NCI-H2227 (cell line): ENCODE results near the gene TBK1.

Source experiments
- DNase-seq: peaks from one replicate; lab custom pipeline; 2025; ENCODE audit not compliant: unreplicated experiment; lab: John Stamatoyannopoulos, UW

The TBK1 gene

DNA sequence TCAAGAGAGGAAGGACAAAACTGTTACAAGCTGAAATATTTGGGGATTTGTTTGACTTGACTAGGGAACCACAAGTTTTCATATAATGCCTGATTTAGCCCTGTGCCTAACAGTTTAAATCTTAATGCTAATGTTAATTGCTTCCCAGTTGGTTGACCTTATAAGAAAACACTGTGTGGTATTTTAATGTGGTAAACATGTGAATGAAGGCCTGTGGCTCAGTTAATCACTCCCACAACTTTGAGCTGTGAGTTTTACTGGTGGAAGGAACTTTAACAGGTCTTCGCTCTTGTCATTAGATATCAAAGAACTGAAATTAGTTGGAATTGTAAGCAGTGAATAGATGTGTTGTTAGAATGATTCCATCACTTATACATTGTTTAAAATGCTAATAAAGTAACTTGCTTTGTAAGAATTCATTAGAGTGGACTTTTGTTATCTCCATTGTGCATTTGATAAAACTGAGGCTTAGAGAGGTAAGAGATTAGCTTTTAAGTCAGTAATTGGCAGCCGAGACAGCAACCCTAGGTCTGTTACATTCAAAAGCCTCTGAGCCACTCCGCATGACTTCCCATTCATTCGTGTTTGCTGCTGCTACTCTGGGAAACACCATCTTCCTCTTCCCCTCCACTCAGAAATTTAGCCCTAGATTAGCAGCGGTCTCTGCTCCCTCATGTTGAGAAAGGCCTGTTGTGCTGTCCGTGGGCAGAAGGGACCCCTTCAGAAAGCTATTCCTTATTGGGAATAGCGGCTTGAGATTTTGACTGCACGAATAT is 1.0 kb upstream of the TBK1 start:
- DNase-seq: peak; percentile 29

DNA sequence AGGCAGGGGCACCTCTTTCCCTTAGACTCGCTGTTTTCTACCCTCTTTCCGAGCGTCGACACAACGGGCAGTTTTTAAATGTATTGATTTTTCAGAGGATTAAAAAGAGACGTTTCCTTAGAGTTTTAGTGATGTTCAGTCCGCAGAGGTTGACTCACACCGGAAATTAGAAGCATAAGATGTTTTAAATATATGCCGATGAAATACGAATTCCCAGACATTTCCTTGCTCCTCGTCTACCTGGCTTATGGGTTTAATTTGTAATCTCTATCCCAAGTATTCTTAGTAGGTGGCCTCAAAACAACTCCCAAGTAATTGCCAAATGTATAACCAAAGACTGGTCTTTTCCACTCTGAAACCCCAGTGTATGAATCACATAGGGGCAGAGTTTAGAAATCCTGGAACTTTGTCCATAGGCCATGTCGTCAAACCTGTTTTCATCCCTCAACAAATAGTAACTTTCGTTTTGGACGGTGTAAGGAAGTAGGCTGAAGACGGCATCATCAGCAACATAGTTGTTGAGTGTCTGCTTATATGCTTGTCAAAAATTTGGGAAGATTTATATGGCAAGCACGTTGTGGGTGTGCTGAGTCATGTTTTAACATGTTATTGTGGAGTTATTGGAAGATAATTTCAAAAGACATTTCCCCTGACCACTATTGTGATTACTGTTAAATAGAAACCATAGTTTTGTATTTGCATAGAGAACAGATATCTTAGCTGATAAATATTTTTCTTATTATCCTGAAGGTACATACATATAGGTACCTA is 824 bp downstream of the TBK1 start:
- no peak for DNase-seq

DNA sequence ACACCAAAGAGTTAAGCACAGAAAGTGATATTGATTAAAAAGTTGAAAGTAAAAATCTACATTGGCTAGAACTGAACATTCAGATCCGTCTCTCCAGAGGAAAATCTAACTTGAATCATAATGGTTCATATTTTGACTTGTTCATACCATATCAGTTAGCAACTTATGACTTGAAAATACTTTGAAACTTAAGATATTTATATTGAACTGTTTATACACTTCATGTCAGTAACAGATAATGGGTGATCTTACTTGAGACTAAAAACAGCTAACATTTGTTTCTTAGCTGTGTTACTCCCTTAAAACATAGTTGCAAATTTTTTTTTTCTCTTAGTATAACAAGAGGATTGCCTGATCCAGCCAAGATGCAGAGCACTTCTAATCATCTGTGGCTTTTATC is 3.6 kb downstream of the TBK1 start:
- DNase-seq: no peak

DNA sequence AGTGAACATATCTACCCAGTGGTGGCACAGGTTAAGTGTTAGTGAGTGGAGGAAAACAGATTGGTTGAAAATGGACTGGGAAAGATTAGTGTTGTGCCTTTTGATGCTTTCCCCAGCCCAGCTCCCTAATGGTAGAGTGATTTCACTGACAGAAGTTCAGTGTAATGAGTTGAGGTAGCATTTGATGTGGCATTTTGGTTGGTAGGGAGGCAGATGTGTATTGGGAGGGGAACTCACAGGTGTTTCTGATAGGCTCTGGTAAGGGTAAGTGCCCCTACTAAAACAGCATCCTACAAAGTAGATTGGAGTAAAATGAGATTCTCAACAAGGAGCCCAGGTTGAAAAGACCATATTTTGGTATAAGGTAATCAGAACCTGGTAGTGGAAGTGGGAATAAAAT is 4.2 kb downstream of the TBK1 start:
- no peak for DNase-seq

DNA sequence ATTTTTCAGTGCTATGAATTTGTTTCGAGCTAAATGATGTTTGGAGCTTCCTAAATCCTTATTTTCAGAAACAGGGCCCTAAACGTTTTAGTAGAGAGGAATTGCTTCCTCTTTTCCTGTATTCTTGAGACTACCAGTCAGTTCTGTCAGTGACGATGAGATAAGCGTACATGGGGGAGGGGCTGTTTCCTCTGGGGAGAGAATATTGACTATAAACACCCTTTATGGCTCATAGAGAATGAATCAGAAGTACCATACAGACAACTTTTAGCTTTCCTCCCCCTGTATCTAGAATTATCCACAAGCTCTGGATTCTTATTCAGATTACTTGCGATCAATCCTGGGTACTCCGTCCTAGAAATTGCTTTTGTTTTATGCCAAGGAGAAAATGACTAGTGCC is 5.1 kb downstream of the TBK1 start:
- DNase-seq: no peak

DNA sequence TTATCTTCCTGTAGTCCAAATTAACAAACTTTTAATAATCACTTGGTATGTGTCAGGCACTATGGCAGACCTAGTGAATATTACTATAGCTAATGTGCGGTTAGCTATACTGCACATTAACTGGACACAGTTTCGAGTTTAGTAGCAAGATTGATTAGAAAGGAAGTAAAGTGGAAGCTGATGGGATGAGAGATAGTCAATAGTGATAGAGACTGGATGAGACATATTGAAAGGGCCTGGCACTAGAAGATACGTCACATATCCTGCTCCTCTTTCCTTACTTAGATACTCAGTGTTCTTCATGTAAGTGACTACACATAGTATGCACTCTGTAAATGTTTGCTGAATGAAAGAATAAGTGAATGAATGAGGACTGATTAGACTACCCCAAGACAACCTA is 5.5 kb downstream of the TBK1 start:
- DNase-seq: no peak

DNA sequence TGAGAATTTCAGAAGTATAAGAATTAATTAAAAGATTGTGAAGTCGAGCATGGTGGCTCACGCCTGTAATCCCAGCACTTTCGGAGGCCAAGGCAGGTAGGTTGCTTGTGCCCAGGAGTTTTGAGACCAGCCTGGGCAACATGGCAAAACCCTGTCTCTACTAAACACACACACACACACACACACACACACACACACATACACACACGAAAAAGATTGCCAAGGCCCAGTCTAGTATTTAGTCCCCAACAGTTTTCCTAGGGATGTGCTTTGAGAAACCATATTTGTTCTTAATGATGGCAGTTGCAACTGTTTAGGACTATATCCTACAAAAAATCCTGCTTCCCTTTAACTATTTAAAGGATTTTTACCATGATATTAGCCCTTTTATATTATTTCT is 6.0 kb downstream of the TBK1 start:
- DNase-seq: no peak

DNA sequence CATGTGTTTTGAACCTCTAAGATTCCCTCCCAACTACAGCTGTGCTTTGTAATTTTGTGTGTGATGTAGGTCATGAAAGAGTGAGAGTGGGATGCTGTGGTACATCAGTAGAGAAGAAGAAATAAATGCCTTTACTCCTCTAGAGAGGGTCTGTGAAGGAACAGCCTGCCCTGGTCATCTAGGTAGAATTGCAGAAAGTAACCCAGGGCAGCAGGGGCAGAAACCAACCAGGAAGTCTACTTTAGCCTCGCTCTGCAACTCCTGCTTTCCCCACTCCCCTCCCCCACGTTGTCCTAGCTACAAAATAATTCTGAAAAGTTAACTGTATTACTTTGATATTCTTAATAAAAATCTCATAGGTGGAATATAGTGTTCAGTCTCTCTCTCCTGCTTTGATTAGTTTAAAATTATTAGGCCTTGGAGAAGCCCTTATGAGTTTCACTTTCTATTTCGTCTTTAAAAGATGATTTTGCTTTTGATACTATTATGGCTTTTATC is 7.5 kb downstream of the TBK1 start:
- DNase-seq: no peak

DNA sequence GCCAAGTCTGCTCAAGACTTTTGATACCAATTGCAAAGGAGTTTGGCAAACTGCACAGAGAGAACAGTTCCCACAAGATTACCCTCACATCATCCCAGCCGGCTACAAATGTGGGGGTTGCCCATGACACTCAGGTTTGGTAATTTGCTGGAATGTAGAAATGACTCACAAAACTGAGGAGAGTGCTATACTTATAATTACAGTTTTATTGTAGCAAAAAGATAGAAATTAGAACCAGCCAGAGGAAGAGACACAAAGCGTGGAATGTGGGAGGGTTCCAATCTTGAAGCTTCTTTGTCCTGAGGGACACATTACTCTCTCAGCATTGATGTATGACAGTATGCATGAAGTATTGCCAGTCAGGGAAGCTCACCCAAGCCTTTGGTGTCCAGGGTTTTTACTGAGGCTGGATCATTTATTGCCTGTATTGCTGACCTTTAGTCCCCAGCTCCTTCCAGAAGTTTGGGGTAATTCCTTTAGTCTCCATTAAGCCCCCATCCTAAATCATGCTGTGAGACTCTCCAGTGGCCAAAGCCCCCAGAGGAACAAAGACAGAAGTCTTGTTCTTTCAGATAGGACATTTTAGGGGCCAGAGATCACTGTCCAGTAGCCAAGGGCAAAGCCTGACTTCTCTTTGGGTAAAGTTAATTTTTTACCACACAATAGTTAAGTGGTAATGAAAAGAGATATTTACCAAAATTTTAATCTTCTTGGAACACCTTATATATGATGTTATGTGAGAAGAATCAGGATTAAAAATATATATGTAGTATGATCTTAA is 9.9 kb downstream of the TBK1 start:
- no peak for DNase-seq

DNA sequence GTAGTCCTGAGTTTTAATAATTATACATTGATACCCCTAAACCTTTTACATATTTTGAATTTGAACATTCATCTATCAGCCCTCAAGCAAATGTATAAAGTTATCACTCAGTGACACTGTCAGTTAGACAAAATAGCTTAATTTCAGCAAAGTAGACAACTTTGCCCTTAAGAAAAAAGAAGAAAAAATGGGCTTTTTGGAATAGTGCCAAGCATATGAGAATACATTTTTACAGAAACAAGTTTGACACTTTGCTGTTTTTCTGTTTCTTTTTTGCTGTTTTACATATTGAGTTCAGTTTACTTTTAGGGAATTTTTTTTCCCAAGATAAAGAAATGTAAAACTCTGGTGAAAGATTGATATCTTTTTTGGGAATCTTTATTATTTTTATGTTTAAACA is 14.3 kb downstream of the TBK1 start:
- no peak for DNase-seq

DNA sequence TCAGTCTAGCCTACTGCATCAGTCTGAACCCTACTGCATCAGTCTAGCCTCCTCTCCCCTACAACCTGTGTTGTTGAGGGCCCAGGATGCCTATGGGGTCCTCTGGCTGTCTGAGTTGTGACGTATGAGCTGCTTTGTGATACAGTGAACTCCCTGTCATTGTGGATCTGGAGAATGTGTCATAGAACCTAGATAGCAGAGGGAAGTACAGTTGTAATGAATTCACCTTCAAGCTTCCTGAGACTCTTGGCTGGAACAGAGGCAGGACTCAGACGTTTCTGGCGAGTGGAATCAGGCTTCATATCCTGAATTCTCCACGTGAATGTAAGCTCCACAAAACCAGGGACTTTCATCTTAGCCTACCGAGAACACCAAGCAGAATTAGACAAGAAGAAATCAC is 17.0 kb downstream of the TBK1 start:
- DNase-seq: no peak

DNA sequence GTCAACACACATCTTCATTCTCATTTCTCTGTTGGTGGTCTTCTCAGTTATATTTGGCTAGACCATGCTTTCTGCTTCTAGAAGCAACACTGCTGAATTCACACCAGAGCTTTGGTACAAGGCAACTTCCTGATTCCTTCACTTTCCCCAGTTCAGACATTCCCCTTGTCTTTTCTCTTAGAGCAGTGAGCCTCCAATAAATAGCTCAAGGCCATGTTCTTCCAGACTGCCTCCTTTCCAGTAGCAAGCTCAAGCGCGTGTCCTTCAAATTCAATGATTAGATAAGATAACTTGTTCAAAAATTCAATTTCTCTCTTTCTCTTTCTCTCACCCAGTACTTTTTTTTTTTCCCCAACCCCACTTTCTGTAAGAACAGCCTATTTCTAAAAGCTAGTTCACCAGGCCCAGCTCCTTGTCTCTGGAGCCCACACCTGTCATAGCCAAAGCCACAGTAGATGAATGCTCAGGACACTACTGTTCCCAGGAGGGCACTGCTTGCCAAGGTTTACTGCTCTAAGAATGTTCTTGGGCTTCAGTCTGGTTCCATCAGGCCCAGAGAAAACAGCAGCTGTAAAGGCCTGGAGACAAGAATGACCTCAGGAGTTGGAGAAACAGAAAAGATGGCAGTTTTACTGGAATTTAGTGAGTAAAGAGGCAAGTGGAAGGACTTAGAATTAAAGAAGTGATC is 17.7 kb downstream of the TBK1 start:
- DNase-seq: no peak

DNA sequence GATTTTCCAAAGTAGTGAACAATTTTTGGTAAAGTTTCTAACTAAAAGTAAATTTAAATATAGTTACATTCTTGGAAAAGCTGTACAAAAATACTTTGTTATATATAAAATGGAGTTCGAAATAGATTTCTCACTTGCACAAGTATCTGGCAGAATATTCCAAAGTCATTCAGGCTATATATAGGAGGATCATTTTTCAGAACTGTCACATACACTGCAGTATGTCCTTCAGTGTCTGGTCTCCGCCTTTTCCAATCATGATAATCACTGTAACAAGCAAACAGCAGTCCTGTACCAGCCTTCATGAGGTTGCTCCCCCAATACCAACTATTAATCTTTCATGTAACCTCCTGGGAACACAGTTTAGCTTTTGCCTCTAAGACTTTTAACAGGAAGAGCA is 18.6 kb downstream of the TBK1 start:
- no peak for DNase-seq

DNA sequence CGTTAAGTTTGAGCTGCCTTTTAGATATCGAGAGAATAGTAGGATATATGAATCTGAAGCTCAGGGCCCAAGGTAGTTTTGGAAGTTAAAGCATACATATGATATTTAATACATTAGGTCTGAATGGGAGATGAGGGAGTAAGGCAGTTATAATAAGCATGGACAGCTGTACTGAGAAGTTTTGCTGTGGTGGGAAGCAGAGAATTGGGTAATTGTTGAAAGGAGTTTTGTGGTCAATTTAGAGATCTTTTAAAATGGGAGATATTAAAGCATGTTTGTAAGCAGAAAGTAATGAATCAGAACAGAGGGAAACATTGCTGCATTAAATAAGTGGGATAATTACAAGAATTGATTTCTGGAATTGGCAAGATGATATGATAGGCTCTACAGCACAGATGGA is 21.3 kb downstream of the TBK1 start:
- no peak for DNase-seq

DNA sequence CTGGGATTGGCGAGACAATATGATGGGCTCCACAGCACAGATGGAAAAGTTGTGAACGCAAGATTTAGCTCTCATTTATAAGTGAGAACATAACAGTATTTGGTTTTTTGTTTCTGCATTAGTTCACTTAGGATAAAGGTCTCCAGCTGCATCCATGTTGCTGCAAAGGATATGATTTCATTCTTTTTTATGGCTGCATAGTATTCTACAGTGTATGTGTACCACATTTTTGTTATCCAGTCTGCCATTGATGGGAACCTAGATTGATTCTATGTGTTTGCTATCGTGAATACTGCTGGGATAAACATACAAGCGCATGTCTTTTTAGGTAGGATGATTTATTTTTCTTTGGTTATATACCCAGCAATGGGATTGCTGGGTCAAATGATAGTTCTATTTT is 23.6 kb downstream of the TBK1 start:
- no peak for DNase-seq

DNA sequence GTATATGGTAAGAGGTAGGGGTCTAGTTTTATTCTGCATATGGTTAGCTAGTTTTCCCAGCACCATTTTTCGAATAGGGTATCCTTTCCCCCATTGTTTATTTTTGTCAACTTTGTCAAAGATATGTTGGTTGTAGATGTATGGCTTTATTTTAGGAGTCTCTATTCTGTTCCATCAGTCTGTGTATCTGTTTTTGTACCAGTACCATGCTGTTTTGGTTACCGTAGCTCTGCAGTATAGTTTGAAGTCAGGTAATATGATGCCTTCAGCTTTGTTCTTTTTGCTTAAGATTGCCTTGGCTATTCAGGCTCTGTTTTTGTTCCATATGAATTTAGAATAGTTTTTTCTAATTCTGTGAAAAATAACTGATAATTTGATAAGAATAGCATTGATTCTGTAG is 24.9 kb downstream of the TBK1 start:
- no peak for DNase-seq

DNA sequence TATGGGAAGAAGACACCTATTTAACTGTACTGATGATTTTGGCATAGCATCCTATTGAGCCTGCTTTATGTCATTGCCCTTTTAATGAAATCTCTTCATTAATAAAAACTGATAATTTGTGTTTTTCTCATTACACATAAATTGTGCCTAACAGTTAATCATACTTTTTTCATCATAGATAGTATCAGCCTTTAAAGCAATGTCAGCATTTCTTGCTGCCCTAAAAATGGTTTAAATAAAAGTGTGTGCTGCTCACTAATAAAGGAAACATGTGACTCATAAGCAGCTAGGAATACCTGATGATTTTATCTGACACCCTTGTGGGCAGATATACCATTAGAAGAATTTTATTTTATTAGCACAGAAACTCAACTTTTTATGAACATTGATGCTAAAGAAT is 26.7 kb downstream of the TBK1 start:
- DNase-seq: no peak

DNA sequence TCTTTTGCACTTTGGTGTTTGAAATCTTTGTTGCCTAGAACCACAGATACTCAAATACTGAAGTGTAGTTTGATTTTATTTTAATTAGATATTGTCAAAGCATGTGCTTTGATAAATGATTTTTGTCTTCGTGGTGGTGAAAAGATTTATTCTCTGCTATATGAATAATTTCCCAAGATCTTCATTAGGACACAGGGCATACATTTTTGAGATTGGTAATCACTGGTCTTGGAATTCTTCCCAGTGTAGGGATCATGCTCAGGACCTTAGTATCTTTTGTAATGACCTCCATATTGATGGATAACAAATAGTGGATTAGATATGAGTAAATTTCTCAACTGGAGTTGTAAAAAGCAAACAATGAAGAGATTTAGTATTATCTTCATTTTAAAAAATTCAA is 28.2 kb downstream of the TBK1 start:
- DNase-seq: no peak

DNA sequence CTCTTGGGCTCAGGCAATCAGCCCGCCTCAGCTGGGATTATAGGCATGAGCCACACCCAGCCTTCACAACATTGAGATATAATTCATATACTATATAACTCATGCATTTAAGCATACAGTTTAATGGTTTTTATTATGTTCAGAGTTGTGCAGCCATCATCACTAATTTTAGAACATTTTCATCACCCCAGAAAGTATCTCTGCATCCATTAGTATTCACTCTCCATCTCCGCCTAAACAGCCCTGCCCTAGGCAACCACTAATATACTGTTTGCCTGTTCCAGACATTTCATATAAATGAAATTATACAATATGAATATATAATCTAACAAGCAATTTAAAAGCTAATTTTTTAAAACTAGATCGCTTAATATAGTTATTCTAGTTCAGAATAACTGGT is 34.7 kb downstream of the TBK1 start:
- no peak for DNase-seq

DNA sequence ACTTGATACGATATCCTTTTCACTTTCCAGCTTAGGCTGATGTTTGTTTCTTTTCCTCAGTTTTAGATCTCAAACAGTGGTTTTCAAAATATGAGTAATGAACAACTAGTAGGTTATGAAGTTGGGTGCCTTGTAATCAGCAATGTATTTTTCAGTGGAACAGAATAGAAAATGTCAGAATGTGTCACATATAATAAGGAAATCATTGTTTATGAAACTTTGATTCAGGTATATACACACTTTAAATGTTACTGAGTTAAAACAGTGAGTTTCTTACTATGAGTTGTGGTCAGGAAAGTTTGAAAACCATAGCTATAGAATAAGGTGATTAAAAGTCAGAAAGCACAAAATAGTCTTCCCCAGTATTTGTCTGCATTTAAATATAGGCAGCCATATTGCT is 39.8 kb downstream of the TBK1 start:
- DNase-seq: no peak

DNA sequence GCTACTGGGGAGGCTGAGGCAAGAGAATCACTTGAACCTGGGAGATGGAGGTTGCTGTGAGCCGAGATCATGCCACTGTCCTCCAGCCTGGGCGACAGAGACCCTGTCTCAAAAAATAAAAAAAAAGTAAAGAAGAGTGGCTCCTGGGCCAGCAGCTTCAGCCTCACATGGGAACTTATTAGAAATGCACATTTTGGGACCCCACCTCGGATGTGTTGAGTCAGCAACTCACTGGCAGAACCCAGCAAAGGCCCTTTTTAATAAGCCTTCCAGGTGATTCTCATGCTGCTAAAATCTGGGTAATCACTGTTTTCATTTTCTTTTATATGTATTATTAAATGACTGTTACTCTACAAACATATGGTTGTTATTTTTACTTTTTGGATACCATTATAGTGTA is 41.6 kb downstream of the TBK1 start:
- DNase-seq: no peak
